Inferior parietal cortex (tissue), 1 donor: Measurements from ENCODE around the gene LAMC2.
"Not testable (repeated sequence)": the region's sequence is repeated elsewhere in the genome, so short reads cannot be mapped to it uniquely, and the experiment has no call there.

Experiments
- DNase-seq: peaks from one replicate; pipeline ENCODE4 v3.0.0-alpha.2; 2016; ENCODE audit errors: extremely low spot score

Gene LAMC2

GRCh38 chr1:183238071-183238470 is 52.0 kb downstream of the LAMC2 start:
- no peak for DNase-seq

GRCh38 chr1:183239220-183239742 is 53.2 kb downstream of the LAMC2 start:
- no peak for DNase-seq

GRCh38 chr1:183239793-183240525 is 53.9 kb downstream of the LAMC2 start:
- DNase-seq: no peak

GRCh38 chr1:183240526-183240825 is 54.4 kb downstream of the LAMC2 start:
- DNase-seq: no peak

GRCh38 chr1:183240853-183241252 is 54.8 kb downstream of the LAMC2 start:
- DNase-seq: not testable (repeated sequence)

- DNase-seq: no peak
These were observed 55.4 kb downstream of the LAMC2 start for GRCh38 chr1:183241471-183241870.

- no peak for DNase-seq
These were observed 56.5 kb downstream of the LAMC2 start for GRCh38 chr1:183242556-183242955.

- DNase-seq: no peak
These were observed 57.3 kb downstream of the LAMC2 start for GRCh38 chr1:183243161-183244050.

GRCh38 chr1:183244466-183244865 is 58.4 kb downstream of the LAMC2 start:
- DNase-seq: no peak

- no peak for DNase-seq
These were observed 59.3 kb downstream of the LAMC2 start for GRCh38 chr1:183245357-183245756.

- no peak for DNase-seq
These were observed 60.4 kb downstream of the LAMC2 start for GRCh38 chr1:183246436-183246835.

GRCh38 chr1:183247066-183247465 is 61.0 kb downstream of the LAMC2 start:
- no peak for DNase-seq

GRCh38 chr1:183247484-183247883 is 61.4 kb downstream of the LAMC2 start:
- no peak for DNase-seq

GRCh38 chr1:183247931-183248330 is 61.9 kb downstream of the LAMC2 start:
- DNase-seq: no peak

GRCh38 chr1:183248989-183249691 is 63.1 kb downstream of the LAMC2 start:
- DNase-seq: no peak

GRCh38 chr1:183249941-183250452 is 63.9 kb downstream of the LAMC2 start:
- DNase-seq: no peak

- DNase-seq: no peak
These were observed 65.3 kb downstream of the LAMC2 start for GRCh38 chr1:183251101-183251958.

GRCh38 chr1:183251959-183252450 is 65.9 kb downstream of the LAMC2 start:
- DNase-seq: no peak

GRCh38 chr1:183255073-183255472 is 69.0 kb downstream of the LAMC2 start:
- DNase-seq: no peak

- DNase-seq: no peak
These were observed 73.9 kb downstream of the LAMC2 start for GRCh38 chr1:183259924-183260323.

- DNase-seq: no peak
These were observed 76.7 kb downstream of the LAMC2 start for GRCh38 chr1:183262628-183263200.
